HG03571 (cell line): Measurements from ENCODE around the gene PAXX.
"Not testable (repeated sequence)": the region's sequence is repeated elsewhere in the genome, so short reads cannot be mapped to it uniquely, and the experiment has no call there.

ENCODE experiments used
- ATAC-seq: cut with Tn5 transposase; IDR thresholded peaks from one replicate; pipeline ENCODE4 v1.9.1; 2021; ENCODE audit not compliant: unreplicated experiment

The PAXX gene

GRCh38 chr9:137030006-137030405, 37.8 kb downstream of the PAXX start:
- ATAC-seq: no peak

GRCh38 chr9:137030538-137031527, 38.6 kb downstream of the PAXX start:
- ATAC-seq: no peak

DNA sequence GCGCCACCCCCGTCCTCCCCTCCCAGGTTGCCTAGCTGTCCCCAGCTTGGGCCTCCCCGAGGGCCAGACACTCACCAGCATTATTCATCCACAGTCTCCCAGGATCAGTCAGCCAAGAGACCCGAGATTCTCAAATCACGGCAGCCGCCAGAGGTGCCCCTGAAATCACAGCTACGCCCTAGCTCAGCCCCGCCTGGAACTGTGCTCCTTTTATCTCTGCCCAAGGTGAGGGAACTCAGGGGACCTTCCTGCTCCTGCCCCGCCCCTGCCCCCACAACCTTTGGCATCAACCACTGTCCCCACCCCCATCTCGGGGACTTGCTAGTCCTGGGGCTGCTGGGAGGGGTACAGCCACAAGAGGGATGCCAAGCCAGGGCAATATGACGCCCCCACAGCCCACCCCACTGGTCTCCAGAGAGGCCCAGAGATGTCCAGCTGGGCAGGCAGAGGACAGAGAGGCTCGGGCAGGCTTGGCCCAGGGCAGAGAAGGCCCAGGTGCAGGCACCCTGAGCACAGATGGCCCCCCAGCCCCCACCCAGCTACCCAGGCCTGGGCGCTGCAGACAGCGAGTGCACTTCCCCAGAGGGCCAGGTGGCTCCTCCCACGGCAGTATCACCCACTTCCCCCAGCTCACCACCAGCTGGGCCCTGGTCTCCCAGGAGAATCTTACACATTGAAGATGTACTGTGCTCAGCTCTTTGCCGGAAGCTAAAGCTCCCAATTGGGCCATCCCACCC, 39.9 kb downstream of the PAXX start, which contains the start of gene FUT7:
FUT7 (minus strand) TSS at position 185 of the 737 bp plus-strand sequence; CDS start at position 88, 97 bp downstream.
- no peak for ATAC-seq

- ATAC-seq: no peak
These were observed 40.6 kb downstream of the PAXX start for GRCh38 chr9:137032858-137033257.

GRCh38 chr9:137033481-137033880, 41.3 kb downstream of the PAXX start:
- ATAC-seq: not testable (repeated sequence)

DNA sequence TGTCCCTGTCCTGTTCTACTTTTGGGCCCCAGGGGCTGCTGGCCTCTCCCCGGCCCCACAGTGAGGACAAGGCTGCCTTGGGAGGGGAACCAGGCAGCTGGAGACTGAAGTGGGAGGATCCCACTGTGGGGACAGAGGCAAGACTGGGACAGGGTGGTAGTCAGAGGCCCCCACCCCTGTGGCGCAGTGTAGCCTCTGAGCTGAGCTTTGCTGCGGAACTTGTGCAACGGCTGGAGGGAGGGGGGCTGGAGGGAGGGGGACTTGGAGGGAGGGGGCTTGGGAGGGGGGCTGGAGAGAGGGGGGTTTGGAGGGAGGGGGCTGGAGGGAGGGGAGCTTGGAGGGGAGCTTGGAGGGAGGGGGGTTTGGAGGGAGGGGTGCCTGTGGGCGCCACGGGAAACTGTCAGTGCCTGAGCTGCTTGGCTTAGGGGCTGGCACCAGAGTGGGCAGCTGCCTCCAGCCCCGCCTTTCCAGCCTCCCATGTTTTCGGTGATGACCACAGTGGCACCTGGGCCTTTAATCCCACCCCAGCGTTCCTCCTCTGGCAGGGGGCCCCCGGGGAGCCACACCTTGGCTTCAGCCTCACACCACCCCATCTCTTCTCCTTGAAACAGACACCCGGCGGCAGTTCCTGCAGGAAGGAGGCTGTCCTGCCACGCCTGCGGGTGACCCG, 42.0 kb downstream of the PAXX start:
- no peak for ATAC-seq

- peak; percentile 47 for ATAC-seq
These were observed 42.7 kb downstream of the PAXX start for GRCh38 chr9:137034709-137035506.

DNA sequence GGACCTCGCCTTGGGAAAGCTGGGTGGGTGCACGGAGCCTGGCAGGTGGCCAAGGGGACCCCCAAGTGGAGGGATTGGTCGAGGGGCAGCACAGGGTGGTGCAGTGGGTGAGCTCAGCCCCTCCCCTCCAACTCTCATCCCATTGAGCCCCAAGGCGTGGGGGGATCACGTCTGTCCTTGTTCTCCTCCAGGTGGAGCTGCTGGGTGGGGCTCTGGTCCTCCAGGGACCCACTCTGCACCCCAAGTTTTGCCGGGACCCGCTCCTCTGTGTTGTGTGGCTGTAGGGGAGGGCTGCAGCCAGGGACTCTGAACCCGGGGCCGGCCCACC, 43.2 kb downstream of the PAXX start:
- ATAC-seq: no peak

DNA sequence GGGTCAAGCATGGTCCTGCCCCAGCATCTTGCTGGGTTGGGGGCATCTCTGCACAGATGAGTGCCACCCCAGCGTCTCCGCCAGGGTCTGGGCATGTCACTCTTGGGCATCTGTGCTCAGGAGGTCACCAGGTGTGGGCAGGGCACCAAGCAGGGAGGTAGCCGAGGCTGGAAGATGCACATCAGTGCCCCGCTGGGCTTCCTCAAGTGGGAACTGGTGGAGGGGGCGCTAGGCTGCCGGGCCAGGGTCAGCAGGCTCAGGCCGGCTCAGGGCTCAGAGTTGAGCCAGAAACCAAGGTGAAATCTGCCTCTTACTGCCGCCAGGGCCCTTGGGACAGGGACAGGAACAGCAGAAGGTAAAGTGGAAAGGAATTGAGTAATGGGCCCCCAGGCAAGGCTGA, 43.7 kb downstream of the PAXX start:
- no peak for ATAC-seq

GRCh38 chr9:137037035-137037434, 44.8 kb downstream of the PAXX start:
- no peak for ATAC-seq

DNA sequence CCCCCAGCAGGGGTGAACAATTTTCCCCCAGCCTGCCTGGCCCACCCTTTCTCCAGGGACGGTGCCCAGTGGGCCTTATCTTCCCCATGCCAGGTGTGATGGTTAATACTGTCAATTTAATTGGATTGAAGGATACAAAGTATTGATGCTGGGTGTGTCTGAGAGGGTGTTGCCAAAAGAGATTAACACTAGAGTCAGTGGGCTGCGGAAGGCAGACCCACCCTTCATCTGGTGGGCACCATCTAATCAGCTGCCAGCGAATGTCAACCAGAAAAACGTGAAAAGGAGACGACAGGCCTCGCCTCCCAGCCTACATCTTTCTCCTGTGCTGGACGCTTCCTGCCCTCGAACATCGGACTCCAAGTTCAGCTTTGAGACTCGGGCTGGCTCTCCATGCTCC, 45.3 kb downstream of the PAXX start:
- no peak for ATAC-seq

DNA sequence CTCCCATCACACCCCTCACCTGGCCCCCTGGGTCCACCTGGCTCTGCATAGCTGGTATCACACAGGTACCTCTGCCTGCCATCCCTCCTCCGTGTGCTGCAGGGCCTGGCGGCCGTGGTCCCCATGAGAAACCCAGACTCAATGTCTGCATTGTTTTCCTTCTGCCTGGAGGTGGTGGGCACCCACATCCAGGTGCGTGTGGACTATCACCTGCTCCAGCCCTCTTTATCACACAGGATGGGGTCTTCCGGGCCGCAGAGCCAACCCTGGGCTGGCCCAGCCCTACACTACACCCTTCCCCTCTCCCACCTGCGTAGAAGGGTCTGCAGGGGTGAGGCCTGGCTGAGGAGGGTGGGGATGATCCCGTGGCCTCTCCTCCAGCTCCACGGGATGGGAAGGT, 46.7 kb downstream of the PAXX start:
- no peak for ATAC-seq

DNA sequence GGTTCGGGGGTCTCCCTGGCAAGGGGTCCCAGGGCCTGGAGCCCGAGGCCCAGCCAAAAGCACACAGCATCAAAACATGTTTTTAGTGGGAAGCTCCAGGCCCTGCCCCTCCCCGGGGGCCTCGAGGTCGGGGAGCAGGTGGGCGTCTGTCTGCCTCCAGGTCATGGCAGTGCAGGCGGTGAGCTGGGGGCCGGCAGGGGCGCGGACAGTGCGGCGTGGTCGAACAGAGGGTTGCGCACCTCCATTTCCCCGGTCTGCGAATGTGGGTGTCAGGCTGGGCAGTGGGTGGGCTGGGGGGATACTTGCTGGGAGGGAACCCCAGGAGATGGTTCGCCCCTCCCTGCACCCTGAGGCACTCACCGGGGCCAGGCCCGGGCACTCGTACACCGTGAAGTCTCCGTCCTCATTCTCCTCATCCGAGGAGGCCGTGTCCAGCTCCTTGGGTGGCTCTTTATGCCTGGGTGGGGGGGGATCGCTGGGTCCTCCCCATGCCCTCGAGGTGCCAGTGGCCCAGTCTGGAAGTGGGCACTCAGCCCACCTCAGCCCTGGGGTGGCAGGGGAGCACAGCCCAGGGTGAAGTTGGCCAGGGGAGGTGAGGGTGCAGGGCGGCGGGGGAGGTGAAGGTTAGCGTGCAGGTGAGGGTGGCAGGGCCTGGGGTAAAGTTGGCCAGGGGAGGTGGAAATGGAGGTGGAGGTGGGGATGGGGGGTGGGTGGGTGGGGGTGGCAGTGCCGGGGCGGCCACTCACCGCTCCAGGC, 47.6 kb downstream of the PAXX start:
- ATAC-seq: no peak

DNA sequence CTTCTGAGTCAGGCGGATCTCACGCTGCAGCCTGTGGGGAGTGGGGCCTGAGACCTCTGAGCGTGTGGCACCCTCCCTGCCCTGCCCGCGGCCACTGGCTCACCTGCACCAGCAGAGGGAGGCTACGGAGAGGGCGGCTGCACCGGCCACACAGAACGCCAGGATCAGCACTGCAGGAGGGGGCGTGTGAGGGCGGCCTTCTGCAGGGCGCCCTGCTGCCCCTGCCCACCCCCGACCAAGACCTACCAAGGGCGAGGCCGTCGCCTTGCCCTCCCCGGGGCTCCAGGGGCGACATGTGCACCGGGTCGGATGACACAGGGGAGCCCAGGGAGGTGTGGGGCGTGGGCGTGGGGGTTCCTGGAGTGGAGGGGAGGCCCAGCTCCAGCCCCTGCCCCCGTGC, 48.3 kb downstream of the PAXX start:
- no peak for ATAC-seq

DNA sequence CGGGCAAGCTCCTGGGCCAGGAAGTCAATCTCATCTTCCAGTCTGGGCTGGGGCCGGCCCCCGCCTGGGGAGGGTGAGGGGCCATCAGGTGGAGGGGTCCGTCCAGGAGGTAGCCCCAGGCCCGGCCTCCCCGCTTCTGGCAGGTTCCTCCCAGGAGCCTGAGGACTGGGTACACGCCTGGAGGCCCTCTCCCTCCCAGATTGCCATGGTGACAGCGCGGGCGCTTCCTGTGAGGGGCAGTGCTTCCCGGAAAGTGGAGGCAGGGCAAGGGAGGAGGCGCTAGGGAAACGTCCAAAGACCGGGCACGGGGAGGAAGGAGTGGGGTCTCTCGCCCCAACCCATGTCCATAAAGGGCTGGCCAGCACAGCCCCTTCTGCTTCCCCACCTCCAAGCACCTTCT, 48.9 kb downstream of the PAXX start:
- ATAC-seq: no peak

- no peak for ATAC-seq
These were observed 50.8 kb downstream of the PAXX start for GRCh38 chr9:137042751-137043727.
